ENCODE measurements around the gene ACADSB.

ACADSB gene

DNA sequence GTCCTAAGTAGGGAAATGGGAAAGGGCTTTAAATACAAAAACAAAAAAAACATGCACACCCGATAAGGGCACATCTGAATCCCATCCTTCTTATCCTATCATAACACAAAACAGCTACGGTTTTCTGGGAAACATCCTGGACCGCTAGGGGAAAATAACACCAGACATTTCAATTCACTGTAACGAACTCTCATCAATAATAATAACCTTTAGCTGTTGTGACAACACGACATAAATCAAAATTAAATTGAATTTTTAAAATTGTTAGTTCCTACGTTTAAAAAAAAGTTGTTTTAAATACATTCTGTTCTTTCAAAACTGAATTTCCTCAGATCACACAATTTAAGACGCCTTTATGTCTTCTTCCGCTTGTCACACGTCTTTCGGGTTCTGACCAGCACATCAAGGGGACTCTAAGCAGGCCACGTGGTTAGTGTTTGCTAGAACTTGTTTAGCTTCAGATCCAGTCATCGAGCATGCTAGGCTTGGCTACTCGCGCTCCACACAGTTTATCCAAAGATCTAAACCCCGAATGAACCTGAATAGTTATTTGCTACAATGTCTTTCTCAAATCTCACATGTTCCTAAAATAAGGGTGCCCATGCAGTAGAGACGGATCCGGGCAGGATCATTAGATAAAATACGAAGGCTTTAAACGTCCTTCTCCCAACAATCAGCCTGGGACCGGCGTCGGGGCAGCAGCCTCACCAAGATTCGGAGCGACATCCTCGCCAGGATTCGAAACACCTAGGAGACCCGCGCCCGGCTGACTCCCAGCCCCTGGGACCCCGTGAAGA, 1.1 kb upstream of the ACADSB start:
- peak; percentile 25 to 72 (median 50) for DNase-seq

DNA sequence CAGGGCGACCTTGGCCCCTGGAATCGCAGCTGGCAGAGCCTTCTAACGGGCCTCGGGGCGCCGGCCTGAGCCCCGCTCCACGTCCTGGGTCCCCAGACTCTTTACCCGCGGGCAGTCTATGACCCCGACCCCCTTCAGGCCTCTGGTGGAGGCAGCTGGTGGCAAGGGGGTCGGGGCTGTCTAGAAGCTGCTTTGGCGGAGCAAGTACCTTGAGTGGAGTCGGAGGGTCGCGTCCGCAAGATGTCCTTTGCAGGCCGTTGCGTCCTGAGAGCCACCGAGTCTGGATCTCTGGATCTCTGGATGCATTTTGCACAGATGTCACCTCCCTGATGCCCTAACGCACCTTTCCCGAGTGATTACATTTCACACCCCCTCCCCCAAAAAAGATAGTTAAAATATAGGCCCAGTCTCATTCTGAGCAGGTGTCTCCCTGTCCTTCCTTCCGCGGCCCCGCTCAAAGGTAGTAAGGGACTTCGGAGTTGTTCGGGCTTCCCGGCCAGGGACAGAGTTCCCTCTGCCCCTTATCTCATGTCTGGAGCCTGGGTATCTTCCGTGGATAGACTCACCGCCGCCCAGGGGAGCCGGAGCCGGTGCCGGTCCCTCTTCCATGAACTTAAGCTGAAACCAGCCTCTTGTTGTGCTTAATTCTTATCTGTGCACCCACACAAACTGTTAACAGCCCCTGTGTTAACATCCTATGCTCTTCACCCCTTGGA, 457 bp downstream of the ACADSB start:
- DNase-seq: peak in 4 of 6 experiments; percentile 1 to 47 (median 18)

DNA sequence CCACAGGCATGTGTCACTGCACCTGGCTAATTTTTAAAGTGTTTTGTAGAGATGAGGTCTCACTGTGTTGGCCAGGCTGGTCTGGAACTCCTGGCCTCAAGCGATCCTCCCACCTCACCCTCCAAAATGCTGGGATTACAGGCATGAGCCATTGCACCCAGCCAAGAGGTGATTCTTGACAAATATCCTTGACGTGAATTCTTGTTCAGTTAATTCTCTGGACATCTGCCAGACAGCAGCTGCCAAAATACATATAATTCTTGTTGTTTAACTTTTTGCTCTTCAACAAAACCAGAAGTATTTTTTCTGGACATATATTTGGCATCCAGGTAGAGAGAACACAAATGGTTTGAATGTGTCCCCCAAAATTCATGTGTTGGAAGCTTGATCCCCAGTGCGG, 3.2 kb downstream of the ACADSB start:
- DNase-seq: no peak

DNA sequence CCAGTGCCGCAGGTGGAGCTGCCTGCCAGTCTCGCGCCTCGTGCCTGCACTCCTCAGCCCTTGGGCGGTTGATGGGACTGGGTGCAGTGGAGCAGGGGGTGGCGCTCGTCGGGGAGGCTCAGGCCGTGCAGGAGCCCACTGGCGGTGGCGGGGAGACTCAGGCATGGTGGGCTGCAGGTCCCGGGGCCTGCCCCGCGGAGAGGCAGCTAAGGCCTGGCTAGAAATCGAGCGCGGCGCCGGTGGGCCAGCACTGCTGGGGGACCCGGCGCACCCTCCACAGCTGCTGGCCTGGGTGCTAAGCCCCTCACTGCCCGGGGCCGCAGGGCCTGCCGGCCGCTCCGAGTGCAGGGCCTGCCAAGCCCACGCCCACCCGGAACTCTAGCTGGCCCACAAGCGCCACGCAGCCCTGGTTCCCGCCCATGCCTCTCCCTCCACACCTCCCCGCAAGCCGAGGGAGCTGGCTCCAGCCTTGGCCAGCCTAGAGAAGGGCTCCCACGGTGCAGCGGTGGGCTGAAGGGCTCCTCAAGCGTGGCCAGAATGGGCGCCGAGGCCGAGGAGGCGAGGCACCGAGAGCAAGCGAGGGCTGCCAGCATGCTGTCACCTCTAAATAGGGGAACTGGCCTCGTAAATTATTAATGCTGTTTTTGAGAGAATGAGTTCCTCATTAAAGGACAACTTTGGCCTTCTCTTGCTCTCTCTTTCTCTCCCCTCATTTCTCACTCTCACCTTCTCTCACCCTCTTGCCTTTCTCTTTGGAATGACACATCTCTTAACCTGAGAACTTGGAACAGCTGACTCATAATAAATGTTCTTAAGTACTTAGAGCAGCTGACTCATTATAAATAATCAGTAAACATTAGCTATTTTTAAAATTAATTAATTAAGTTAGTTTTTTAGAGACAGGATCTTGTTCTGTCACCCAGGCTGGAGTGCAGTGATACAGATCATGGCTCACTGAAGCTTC, 4.9 kb downstream of the ACADSB start:
- no peak for DNase-seq

DNA sequence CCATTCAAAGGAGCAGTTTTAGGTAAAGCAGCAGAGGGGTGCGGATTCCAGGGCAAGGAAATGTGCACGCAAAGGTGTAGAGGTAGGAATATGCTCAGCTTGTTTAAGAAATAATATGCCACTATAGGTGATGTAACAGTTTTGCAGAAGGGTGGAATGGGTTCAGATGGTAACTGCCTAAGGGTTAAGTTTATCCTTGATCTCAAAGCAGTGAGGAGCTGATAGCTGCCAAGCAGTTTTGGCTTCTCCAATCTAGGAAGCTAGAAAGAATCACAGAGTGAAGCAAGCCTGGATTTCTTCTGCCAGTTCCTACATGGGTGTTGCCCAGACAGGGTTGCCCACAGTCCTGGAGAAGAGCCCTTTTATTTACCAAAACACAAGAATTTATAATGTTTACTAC, 6.0 kb downstream of the ACADSB start:
- DNase-seq: no peak

DNA sequence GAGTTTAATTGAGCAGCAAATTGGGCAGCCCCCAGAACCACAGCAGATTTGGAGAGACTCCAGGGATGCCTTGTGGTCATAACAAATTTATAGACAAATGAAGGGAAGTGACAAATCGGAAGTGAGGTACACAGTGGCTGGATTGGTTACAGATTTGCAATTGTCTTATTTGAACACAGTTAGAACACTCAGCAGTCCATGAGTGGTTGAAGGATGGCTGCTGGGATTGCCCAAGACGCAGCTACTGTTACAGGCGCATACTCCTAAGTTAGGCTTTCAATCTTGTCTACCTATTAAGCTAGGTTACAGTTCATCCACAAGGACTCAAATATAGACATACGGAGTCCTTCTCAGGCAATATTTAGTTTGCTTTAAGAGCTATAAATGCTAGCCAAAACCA, 7.4 kb downstream of the ACADSB start:
- DNase-seq: no peak

DNA sequence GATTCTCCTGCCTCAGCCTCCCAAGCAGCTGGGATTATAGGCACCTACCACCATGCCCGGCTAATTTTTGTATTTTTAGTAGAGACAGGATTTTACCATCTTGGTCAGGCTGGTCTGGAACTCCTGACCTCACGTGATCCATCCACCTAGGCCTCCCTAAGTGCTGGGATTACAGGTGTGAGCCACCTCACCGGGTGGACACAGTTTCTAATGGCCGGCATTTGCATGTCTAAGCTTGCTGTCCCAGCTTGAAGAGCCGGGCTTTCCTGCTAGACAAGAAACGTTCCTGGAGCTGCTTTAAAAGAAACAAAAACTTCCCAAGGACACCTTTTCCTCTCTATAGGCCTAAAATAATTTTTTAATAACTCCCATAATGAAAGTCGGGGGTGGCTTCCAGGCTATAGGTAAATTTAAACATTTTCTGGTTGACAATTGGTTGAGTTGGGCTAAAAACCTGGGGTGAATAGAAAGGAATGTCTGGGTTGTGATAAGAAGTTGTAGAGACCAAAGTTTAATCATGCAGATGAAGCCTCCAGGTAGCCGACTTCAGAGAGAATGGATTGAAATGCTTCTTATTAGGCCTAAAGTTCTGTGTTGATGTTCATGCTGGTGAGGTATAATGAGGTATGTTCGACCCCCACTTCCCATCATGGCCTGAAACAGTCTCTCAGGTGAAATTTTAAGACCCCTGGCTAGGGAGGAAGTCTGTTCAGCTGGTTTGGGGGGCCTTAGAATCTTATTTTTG, 8.8 kb downstream of the ACADSB start:
- no peak for DNase-seq

DNA sequence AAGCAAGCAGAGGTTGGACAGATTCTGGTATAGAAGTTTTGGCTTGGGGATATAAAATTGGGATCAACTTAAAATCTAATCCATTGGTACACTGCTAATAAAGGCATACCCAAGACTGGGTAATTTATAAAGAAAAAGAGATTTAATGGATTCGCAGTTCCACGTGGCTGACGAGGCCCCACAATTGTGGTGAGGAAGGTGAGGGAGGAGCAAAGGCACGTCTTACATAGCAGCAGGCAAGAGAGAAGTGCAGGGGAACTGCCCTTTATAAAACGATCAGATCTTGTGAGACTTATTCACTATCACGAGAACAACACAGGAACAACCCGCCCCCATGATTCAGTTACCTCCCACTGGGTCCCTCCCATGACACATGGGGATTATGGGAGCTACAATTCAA, 9.7 kb downstream of the ACADSB start:
- no peak for DNase-seq

DNA sequence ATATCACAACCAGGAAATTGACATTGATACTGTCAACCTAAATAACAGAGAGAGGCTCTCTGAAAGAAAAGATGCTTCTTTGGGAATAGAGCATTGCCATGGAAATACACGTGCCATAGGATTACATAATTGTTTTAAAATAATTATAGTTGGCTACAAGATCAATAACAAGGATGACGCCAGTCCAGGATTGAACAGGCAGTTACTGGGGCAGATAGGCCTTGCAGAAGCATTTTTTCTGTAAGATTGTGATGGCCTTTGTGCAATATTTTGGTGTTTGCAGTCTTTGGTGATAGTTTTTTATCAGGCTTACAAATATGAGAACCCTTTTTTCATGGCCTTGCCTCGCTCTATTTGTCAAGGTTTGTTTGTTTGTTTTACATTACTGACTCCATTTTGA, 10.5 kb downstream of the ACADSB start:
- no peak for DNase-seq

DNA sequence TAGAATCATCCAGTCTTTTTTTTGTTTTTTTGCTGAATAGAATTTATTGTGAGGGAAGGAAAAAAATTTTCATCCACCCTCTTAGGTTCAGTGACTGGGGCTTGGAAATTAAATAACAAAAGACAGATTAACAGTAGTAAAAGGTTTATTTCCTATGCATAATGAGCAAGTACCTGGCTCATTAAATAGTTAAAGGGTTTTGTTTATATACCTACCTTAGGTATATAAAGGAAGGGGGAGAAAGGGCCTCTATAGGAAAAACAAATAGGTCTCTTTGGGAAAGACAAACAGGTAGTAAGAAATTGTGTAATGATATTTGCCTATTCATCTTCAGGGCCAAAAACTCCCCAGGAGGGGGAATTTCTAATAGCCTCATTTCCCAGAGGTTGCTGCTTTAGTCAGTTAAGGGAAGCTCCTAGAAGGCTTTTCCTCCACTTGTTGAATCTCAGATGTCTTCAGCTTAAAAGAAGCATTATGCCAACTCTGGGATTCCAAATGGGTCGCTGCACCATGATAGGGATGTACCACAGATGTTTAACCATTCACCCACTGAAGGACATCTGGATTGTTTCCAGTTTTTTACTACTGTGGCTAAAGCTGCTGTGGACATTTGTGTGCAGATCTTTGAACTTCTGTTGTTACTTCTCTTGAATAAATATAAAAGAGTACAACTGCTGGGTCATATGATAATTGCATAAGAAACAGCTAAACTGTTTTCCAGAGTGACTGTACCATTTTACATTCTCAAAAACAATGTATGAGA, 11.3 kb downstream of the ACADSB start:
- no peak for DNase-seq

DNA sequence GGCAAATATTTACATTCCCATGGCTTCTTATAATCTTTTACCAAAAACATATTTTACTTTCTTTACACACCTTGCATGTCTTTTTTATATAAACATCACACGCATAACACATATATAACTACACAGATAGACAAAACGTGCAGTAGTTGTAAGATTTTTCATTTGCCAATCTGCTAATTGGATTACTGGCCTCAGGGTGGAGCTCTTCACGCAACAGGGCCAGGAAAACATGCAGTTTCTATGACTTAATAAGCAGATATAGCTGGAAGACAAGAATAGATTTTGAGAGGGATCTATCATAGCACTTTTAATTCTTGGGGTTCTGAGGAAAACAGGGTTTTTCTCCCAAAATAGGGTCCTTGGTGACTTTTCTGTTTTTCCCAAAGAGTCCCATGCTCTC, 12.7 kb downstream of the ACADSB start:
- no peak for DNase-seq

DNA sequence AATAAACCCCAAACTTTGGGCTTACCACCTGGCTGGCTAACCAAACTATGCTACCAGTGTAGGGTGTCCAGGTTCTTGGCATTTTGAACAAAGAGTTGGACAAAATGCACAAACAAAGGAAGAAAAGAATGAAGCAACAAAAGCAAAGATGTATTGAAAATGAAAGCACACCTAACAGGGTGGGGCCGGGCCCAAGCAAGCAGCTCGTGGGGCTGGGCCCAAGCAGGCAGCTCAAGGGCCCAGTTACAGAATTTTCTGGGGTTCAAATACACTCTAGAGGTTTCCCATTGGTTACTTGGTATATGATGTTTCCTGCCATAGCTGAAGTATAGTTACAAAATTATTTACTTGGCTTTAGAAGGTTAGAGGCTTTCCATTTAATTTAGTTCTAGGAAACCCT, 15.7 kb downstream of the ACADSB start:
- DNase-seq: no peak

DNA sequence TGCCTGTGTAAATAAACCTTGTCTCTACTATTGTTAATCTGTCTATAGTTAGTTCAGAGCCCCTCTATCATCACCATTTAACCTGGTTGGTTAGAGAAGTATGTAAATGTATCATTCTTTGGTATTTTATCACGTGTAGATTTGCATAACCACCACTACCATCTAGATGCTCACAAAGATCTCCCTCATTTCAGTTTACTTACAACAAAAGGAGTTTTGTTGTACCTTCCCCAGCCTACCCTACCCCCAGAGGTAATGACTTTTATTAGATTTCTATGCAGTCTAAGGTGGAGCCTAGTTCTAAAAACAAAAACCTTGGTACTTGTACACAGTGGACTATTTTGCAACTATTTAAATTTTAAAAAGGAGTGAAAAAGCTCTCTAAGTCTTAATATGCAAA, 17.5 kb downstream of the ACADSB start:
- no peak for DNase-seq

DNA sequence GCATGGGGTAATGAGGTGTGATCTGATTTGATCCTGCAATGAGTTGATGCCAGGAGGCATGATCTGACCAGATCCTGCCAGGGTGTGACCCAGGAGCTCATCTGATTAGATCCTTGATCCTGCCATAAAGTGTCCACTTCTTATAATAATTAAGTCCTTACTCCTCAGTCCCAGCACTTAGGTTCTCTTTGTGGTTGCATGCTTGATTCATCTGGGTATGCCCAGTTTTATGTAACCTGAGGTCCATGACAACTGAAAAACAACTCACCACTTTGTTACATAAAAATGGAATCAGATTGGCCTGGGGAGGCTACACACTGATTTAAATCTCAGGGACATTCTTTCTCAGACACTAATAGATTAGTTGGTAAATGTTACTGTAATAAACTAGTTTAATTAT, 19.1 kb downstream of the ACADSB start:
- DNase-seq: no peak

DNA sequence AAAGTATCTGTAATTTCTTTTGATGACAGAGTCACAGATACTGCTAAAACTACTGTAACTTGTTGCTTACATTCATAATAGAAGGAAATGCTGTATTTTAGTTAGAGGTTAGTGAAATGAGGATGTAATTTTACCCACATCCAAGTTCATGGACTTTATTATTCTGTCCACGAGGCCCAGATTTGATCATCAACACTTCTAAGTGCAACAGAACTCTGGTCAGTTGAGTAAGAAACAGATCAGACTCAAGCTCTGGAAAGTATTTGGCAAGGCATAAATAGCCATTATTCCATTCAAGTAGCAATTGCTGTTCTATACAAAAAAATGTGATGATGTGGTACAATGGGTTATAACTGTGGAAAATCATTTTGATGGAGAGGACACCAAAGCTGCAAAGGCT, 22.3 kb downstream of the ACADSB start:
- DNase-seq: no peak

DNA sequence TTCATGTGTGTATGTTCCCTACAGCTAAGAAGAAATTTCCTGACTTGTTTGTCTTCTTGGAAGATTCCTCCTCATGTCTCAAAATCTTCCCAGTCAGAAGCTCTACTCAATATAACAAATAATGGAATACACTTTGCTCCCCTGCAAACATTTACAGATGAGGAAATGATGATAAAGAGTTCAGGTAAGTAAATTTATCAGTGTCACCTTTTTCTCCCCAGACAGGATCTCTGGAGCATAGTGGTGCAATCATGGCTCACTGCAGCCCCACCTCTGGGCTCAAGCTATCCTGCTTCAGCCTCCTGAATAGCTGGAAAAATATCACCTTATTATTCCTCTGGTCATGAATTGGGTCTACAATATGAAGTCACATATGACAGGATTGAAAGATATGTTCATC, 25.5 kb downstream of the ACADSB start:
- no peak for DNase-seq

DNA sequence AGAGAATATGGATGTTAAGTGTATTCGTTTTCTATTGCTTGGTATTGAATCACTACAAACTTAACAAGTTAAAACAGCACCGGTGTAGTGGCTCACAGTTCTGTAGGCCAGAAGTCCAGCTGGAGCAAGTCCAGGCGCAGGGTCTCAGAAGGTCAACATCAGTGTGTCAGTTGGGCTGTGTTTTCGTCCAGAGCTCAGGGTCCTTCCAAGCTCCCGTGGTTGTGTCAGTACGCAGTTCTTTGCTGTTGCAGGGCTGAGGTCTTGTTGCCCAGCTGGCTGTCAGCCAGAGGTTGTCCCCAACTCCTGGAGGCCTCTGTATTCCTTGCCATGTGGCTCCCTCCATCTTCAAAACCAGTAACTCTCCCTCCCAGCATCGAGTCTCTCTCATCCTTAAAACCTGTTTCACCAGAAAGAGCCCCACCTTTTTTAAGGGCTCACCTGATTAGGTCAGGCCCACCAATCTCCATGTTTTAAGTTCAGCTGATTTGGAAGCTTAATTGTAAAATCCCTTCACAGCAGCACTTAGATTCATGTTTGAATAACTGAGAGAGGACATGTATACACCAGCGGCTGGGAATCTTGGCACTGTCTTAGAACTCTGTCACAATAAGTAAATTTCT, 26.8 kb downstream of the ACADSB start:
- no peak for DNase-seq

DNA sequence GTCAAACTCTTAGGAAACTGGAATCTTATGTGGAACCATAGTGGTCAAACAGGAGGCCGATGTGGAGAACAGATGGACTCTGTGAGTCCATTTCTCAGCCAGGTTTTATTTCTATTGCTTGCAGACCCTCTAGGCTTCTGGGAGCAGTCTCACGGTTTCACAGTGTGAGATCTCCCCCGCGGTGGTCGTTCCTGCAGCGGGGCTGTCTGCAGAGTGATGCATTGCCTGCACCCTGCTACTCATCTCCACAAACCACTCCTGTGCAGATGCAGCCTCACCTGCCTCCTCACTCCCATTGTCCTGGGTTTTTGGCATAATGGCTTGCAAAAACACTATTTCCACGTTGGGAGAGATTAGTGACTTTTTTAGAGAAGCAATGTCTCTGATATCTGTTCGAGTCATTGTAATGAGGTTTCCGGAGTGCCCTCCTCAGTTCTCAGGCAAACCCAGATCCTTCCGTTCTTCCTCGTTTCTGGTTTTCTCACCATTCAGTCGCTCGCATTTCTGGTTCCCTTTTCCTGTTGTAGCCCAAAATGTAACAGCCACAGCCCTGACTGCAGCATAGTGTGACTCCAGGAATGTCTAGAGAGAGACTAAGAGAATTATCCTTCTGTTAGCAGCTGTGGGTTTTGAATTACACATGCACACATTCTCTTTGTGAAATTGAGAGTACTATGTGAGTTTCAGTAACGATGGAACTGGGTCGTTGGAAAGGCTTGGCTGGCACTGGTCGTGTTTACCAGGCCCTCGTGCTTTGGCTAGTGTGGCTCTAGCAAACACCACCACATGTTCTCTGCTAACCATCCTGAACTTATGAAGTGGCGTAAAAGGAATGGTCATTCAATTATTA, 30.2 kb downstream of the ACADSB start:
- DNase-seq: no peak

DNA sequence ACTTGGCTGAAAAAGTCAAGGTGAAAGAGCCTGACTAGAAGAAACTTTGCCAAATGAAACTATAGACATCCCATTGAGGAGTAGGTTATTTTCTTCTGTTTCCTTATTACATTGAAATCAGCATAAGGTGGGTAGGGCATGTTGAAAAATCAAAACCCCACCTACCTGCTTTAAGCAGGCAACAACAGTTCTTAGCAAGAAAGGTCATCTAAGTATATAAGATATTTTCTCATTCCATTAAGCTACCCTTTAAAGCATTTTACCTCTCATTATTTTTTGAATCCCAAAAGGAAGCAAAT, 30.8 kb downstream of the ACADSB start:
- DNase-seq: no peak

DNA sequence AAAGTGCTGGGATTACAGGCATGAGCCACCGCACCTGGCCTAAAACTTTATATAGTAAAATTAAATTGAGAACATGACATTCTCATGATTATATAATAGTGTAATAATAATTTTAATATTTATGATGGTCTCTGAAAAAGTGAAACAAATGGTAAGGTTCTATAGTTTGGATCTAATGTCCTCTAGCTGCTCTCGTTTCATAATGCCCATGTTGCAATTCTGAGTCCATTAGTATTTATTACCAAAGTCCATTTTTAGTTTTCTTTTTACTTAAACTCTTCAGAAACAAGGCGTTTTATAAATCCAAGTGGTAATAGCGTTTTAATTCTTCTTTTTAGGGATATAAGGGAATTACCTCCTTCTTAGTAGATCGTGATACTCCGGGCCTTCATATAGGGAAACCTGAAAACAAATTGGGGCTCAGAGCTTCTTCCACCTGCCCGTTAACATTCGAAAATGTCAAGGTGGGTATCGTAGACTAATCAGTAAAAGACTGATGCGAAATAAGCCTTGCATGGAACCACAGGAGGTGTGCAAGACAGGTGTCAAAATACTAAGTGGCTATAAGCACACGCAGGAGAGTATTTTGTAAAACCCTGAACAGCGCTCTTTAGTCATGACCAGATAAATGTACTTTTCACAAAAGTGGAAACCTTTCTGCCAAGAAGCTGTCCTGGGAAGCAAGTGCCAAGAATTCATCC, 34.1 kb downstream of the ACADSB start:
- no peak for DNase-seq

Data from stimulated activated naive CD4-positive, alpha-beta T cell (primary cell).